Activated B cell treated with CpG ODN at 0.5 μM for 24 hours (primary cell): Measurements from ENCODE around the gene LSM7. TPM values are rescaled to one million over a fixed set of nuclear protein-coding genes. Genes with fewer than 3 reads are reported as not detected.

Experiments used
- ATAC-seq: fragments of 200-7000 bp; cut with Tn5 transposase; one replicate; pipeline ENCODE4 v1.10.0; 2021; ENCODE audit warnings: low read depth, mild to moderate bottlenecking, moderate library complexity
- CTCF ChIA-PET: fragments of 350-600 bp; sonication (Branson Sonifier 250); formaldehyde crosslinking; loops from one replicate; lab custom pipeline; 2021; ENCODE audit warnings: antibody characterized with exemption; lab: Charles Lee
- POLR2A ChIA-PET: fragments of 350-600 bp; sonication (Branson Sonifier 250); formaldehyde crosslinking; loops from one replicate; lab custom pipeline; 2021; ENCODE audit warnings: antibody characterized with exemption; lab: Charles Lee
- DNase-seq: peaks from one replicate; pipeline ENCODE4 v3.0.0; 2022
- H3K27ac Mint-ChIP-seq: one replicate; pipeline ENCODE4 v1.8.0; 2020; ENCODE audit warnings: mixed read lengths
- H3K27me3 Mint-ChIP-seq: one replicate; pipeline ENCODE4 v1.8.0; 2021; ENCODE audit warnings: mixed read lengths
- H3K36me3 Mint-ChIP-seq: one replicate; pipeline ENCODE4 v1.8.0; 2021; ENCODE audit warnings: low read depth, mixed read lengths
- H3K4me1 Mint-ChIP-seq: one replicate; pipeline ENCODE4 v1.8.0; 2021; ENCODE audit warnings: mixed read lengths
- H3K4me3 Mint-ChIP-seq: one replicate; pipeline ENCODE4 v1.8.0; 2020; ENCODE audit warnings: mild to moderate bottlenecking, mixed read lengths
- H3K9me3 Mint-ChIP-seq: one replicate; pipeline ENCODE4 v1.8.0; 2020; ENCODE audit warnings: mixed read lengths
- CTCF ChIP-seq: fragments of 200-600 bp; IDR thresholded peaks from one replicate; pipeline ENCODE4 v1.8.0; 2022; ENCODE audit warnings: antibody characterized with exemption, mild to moderate bottlenecking
- intact Hi-C: fragments of 100-400 bp; cut with micrococcal nuclease; formaldehyde crosslinking; loops from one replicate; pipeline ENCODE4 v1.15.1; 2024
- total RNA-seq: library from RNA; stranded (reverse); gene quantifications from 2 replicates; pipeline ENCODE4 v1.2.3, GENCODE V29; 2022

Gene LSM7
- total RNA-seq, 1 donor from 2014 or later, result 149 TPM

GRCh38 chr19:2339644-2340310, 11.4 kb upstream of the LSM7 start:
- Mint-ChIP-seq H3K27me3 (no peaks in the 10 kb centered on the region), H3K27ac (no peak overlapping the region), H3K4me3 (no peak overlapping the region), H3K9me3 (no peaks in the 10 kb centered on the region), H3K4me1 (peaks cover 11% of the 10 kb centered on the region), H3K36me3 (peaks cover 33% of the 10 kb centered on the region)
- TF ChIP-seq CTCF, result no peak
- intact Hi-C loops, result no loop called here
- ChIA-PET POLR2A (no interaction called here), CTCF (no interaction called here)
- ATAC-seq (no peak), DNase-seq (no peak)

- TF ChIP-seq CTCF, result no peak
- H3K27ac Mint-ChIP-seq, result no peak overlapping the region
- H3K4me3 Mint-ChIP-seq, result no peak overlapping the region
- H3K36me3 Mint-ChIP-seq, result peaks cover 33% of the 10 kb centered on the region
- intact Hi-C loops, result no loop called here
- no peaks in the 10 kb centered on the region for H3K27me3 Mint-ChIP-seq
- H3K9me3 Mint-ChIP-seq, result no peaks in the 10 kb centered on the region
- DNase-seq (no peak), ATAC-seq (no peak)
- peaks cover 13% of the 10 kb centered on the region for H3K4me1 Mint-ChIP-seq
- ChIA-PET CTCF (no interaction called here), POLR2A (no interaction called here)
These were observed 10.6 kb upstream of the LSM7 start for GRCh38 chr19:2338751-2339643.

GRCh38 chr19:2338055-2338615, 9.7 kb upstream of the LSM7 start:
- Mint-ChIP-seq H3K4me3 (no peak overlapping the region), H3K4me1 (peaks cover 21% of the 10 kb centered on the region), H3K36me3 (peaks cover 33% of the 10 kb centered on the region), H3K27ac (no peak overlapping the region), H3K9me3 (no peaks in the 10 kb centered on the region), H3K27me3 (no peaks in the 10 kb centered on the region)
- intact Hi-C loops, result no loop called here
- no peak for ATAC-seq
- ChIA-PET CTCF (no interaction called here), POLR2A (interaction anchor here (0.6 kb wide), 1 partner anchor 55 kb away, joined by 3 read pairs; no protein-coding TSS in a partner anchor)
- TF ChIP-seq CTCF, result no peak
- DNase-seq, result no peak

- Mint-ChIP-seq H3K9me3 (no peaks in the 10 kb centered on the region), H3K4me1 (peaks cover 28% of the 10 kb centered on the region), H3K36me3 (peaks cover 33% of the 10 kb centered on the region), H3K27ac (no peak overlapping the region), H3K4me3 (no peak overlapping the region), H3K27me3 (no peaks in the 10 kb centered on the region)
- no peak for TF ChIP-seq CTCF
- ATAC-seq (no peak), DNase-seq (no peak)
- ChIA-PET POLR2A (interaction anchor here (1.0 kb wide), 1 partner anchor 49 kb away, joined by 3 read pairs; no protein-coding TSS in a partner anchor), CTCF (no interaction called here)
- intact Hi-C loops, result no loop called here
These were observed 8.9 kb upstream of the LSM7 start for GRCh38 chr19:2337329-2337707.
